ENCODE data around the gene ITIH1.

DNA sequence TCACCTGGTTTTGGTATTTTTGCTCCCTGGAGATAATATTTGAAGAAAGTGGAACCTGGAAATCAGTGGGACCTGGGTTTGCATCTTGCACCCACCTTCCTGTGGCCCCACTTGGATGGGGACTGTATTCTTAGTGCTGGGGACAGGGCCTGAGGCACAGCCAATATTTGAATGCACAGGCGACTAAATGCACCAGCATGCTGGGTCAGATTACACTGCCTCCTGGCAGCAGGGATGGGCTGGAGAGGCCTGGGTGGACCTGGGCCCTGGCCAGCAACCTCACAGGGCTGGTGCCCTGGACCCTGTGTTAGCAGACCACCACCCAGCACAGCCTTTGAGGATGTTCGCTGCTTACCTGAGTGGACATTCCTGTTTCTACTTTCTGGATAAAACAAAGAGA, 42.5 kb downstream of the ITIH1 start:
- no peak for TF ChIP-seq CREB1 (CRISPR knock-in tag; IDR thresholded peaks at IDR 0.05)
- TF ChIP-seq, protein P1, sequence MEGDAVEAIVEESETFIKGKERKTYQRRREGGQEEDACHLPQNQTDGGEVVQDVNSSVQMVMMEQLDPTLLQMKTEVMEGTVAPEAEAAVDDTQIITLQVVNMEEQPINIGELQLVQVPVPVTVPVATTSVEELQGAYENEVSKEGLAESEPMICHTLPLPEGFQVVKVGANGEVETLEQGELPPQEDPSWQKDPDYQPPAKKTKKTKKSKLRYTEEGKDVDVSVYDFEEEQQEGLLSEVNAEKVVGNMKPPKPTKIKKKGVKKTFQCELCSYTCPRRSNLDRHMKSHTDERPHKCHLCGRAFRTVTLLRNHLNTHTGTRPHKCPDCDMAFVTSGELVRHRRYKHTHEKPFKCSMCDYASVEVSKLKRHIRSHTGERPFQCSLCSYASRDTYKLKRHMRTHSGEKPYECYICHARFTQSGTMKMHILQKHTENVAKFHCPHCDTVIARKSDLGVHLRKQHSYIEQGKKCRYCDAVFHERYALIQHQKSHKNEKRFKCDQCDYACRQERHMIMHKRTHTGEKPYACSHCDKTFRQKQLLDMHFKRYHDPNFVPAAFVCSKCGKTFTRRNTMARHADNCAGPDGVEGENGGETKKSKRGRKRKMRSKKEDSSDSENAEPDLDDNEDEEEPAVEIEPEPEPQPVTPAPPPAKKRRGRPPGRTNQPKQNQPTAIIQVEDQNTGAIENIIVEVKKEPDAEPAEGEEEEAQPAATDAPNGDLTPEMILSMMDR (IDR thresholded peaks at IDR 0.05): no peak
- TF ChIP-seq, protein P2, sequence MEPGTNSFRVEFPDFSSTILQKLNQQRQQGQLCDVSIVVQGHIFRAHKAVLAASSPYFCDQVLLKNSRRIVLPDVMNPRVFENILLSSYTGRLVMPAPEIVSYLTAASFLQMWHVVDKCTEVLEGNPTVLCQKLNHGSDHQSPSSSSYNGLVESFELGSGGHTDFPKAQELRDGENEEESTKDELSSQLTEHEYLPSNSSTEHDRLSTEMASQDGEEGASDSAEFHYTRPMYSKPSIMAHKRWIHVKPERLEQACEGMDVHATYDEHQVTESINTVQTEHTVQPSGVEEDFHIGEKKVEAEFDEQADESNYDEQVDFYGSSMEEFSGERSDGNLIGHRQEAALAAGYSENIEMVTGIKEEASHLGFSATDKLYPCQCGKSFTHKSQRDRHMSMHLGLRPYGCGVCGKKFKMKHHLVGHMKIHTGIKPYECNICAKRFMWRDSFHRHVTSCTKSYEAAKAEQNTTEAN (CRISPR knock-in tag; IDR thresholded peaks at IDR 0.05): no peak

All from WTC11 (cell line).